Thyroid gland (tissue), 4 donors: ENCODE results near the gene WFIKKN2.

Experiments used
- CTCF ChIP-seq, 6 experiments: fragments of 200-600 bp in 3 of 6; fragments of 450-650 bp in 3 of 6; sonication (generic) in 3 of 6; IDR thresholded peaks; one replicate each; pipeline ENCODE4 v1.5.1; 2016 to 2019; ENCODE audit warnings: antibody characterized with exemption in 6 of 6, mild to moderate bottlenecking in 2 of 6, inconsistent platforms in 1 of 6, moderate library complexity in 1 of 6
- POLR2A ChIP-seq, 2 donors: fragments of 450-650 bp; IDR thresholded peaks; one replicate each; pipeline ENCODE4 v1.6.1; 2017; ENCODE audit warnings: antibody characterized with exemption in 2 of 2, mild to moderate bottlenecking in 2 of 2, moderate library complexity in 1 of 2

GRCh38 chr17:50858486-50859225, 23.3 kb downstream of the WFIKKN2 start:
- TF ChIP-seq CTCF (IDR thresholded peaks at IDR 0.05) (no peak), POLR2A (IDR thresholded peaks at IDR 0.05) (no peak)
